Non-pigmented ciliary epithelial cell (primary cell): ENCODE data around the gene THOP1.

Experiments
- DNase-seq: peaks from one replicate; pipeline ENCODE4 v3.0.0-alpha.2; 2010; ENCODE audit warnings: low read depth

The THOP1 gene

DNA sequence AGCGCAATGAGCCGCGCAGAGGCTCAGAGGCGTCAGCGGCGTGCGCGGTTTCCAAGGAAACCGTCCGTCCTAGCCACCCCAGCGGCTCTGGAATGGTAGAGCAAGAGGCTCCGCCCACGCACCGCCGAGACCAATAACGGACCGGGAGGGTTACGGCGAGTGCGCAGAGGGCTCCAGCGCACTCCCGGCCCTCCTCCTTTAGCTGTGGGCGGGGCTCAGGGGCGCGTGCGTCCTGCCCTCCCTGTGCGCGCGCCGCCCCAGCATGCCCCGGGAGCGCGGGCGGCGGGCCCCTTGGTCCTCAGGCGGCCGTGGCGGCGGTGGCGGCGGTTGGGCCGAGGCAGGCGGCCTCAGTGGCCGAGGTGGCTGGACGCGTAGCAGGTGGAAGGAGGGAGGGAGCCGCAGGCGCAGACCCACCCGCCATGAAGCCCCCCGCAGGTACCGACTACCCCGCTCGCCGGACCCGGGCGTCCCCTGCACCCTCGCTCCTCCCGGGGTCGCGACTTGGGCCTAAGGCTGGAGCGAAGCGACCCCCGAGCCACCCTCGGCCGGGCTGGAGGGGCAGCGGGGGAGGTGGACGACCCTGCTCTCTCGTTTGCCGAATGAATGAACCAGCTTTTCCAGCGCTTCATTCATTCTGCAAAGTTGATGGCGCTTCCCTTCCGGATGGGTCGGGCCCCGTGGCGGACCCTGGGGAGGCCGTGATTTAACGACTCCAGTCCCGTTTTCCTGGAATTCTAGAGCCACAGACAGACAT is at the start of gene THOP1:
Gene THOP1, plus strand, starts transcription at position 260 of the 754 bp plus-strand sequence. Its CDS starts 160 bp downstream, at position 420.
- DNase-seq = peak; percentile 91

DNA sequence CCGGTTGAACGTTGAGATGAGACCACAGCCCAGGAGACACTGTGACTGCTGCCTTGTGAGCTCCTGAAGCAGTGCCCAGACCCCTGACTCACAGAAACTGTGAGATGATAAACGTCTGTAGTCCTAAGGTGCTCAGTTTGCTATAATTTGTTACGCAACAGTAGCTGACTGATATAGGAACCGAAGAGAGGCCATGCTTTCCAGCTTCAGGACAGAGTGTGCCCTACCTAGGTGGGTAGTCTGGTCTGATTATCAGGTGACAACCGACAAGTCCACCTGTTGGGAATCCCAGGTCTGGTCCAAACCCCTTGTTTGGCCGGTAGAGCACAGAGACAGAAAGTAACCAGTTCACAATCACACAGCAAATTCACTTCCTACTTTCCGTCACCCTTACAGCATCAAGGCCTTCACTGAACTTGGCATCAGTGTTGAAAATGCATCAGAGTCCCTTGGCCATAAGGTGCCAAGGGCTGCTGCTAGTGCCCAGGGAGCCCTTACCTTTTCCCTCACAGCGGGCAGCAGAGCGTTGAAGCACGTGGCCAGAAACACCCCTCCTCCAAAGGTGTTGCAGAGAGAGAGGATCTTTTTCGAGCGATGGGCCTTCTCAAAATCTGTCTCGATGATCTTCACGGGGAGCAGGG is 48.6 kb upstream of the THOP1 start:
- no peak for DNase-seq

DNA sequence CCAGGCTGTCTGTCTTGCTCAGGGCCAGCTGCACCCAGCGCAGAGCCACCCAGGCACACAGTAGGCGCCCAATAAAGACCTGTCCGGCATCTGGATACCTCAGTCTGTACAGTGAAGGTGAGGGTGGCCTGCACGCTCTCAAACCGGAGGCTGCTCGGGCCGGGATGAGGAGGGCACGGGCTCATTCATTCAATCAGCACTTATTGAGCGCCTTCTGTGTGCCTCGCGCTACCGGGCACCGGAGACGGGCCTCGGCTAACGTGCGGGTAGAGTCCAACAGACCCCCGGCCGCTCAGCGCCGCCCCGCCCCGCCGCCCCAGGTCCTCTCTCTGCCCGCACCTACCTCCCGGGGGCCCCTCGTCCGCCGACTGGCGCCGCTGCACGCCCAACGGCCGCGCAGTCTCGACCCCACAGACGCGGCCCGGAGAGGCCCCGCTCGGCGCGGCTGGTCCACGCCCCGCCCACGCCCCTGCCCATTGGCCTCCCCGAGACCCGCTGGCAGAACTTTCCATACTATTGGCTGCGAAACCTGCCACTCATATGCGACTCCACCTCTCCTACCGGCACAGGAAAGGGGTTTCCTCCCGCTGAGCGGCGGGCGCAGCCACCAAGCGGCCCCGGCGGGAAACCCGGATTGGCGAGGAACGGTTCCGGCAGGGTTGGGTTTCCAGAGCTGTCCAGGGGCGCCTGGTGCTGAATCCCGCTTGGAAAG is 45.5 kb upstream of the THOP1 start, which contains the start of gene SLC39A3:
Gene SLC39A3, minus strand, starts transcription at position 416 of the 712 bp plus-strand sequence. CDS start 2,760 bp downstream, outside the sequence.
- peak; percentile 89 for DNase-seq

DNA sequence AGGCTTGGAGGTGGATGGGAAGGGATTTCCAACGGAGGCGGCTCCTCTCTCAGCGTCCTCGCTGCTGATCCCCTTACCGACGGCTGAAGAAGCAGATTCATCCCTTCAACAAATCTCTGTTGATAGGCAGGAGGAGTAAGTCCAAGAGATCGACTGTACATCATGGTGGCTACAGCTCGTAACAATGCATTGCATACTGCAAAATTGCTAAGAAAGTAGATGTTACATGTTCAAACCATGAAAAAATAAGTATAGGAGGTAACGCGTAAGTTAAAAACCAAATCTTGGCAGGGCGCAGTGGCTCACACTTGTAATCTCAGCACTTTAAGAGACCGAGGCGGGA is 45.0 kb upstream of the THOP1 start:
- DNase-seq = no peak

DNA sequence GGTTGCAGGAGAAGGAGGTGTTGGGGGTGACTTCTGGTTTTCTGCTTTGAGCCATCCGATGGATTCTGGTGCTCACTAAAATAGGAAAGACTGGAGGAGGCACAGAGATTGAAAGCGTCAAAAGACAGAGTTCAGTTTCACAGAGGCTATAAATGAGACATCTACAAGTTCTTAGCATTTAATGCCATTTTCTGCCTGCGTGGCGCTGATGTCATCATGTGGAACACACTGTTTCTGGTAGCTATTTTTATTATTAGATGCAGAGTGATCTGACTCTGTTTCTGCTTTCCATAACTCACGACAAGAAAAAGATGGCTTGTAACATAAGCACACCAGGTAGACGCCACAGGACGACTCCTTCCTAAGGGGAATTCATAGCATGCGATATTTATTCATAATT is 42.2 kb upstream of the THOP1 start:
- DNase-seq = no peak

DNA sequence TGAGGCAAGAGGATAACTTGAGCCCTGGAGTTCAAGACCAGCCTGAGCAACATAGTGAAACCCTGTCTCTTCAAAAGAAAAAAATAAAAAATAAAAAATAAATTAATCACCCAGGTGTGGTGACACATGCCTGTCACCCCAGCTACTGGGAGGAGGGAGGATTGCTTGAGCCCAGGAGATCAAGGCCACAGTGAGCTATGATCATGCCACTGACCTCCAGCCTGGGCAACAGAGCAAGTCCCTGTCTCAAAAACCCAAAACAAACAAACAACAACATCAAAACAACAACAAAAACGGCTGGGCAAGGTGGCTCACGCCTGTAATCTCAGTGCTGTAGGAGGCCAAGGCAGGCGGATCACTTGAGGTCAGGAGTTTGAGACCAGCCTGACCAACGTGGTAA is 41.2 kb upstream of the THOP1 start:
- no peak for DNase-seq

DNA sequence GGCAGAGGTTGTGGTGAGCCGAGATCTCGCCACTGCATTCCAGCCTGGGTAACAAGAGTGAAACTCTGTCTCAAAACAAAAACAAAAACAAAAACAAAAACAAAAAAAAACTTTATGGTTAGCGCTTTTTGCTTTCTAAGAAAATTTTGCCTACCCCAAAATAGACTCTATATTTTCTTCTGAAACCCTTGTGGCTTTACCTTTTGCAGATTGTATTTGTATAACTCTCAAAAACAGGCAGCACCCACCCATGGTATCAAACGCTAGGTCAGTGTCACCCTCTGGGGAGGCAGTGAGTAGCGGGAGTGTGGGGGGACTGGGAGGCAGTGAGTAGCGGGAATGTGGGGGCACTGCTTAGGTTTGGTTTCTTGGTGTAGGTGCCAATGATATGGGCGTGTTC is 38.0 kb upstream of the THOP1 start:
- DNase-seq = no peak

DNA sequence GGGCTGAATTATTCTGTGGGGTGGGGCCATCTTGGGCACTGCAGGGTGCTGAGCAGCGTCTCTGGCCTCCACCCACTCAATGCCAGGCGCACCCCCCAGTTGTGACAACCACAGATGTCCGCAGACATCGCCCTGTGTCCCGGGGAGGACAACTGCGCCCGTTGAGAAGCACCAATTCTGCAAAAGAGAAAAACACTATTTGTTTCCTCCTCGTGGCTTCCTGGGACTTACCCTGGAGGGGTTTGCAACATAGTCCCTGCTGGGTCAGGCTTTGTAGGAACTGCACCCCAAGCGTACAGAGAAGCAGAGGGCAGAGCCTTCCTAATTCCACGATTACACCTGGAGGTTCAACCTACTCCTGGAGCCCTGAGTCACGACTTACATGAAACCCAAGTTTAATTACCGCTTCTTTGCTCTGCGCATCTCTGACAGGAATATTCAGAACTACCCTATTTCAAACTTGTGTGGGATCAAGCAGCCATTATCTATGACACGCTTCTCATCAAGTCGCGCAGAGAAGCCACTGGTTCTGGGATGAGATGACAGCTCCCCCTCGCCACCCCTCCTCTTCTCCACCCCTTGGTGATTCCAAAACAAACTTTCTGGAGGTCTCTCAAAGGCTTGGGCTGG is 34.4 kb upstream of the THOP1 start:
- no peak for DNase-seq

DNA sequence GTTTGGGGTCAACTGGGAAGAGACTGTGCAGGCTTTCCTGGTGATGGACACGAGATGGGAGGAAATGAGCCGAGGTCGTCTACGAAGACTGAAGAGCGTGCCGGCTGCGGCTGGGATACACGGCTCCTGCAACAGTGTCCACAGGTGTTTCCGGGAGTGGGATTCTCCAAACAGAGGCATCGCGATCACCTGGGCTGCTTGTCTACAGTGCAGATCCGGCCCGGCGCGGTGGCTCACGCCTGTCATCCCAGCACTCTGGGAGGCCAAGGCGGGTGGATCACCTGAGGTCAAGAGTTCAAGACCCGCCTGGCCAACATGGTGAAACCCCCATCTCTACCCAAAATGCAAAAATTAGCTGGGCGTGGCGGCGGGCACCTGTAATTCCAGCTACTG is 33.9 kb upstream of the THOP1 start:
- no peak for DNase-seq

DNA sequence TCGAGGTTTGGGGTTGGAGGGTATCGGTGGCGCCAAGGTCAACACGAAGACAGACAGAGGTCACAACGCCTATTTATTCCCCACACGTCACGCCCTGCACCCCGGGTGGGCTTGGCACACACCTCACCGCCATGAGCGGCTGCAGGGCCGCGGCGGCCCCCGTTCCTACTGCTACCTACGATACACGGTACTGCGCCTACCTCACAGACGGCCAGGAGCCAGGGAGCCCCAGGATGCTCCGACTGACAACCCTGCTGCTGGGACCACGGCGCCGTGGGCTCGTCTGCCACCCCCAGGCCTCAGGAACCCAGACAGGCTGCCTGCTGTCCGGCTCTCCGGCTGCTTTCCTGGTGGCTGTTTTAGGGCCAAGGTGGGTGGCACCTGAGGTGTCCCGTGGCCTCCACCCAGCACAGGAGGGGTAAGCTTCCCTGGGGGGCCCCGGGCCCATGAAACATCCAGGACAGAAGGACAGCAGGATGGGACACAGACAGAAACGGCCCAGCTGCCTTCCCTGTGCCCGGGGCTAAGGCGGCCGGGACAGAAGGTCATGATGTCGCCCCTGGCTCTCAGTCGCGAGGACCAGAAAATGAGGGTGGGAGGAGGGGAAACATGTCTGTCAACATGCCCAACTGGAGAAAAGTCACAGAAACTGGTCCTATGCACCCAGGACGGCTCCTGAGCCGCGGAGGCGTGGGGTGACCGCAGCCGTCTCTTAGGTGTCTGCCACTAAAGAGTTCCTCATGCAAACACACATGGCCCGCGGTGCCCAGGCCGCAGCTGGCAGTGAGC is 30.4 kb upstream of the THOP1 start:
- no peak for DNase-seq

DNA sequence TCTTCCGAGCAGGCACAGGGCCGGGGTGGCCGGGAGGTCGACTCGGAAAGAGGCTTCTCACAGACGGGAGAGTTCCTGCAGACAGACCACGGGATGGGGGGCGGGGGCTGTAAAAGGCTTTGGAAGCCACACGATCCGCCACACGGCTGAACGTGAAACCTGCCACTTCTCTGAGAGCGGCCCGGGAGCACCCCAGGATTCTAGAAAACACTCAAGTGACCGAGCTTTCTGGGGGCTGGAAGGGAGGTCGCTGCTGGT is 29.9 kb upstream of the THOP1 start:
- DNase-seq = no peak

DNA sequence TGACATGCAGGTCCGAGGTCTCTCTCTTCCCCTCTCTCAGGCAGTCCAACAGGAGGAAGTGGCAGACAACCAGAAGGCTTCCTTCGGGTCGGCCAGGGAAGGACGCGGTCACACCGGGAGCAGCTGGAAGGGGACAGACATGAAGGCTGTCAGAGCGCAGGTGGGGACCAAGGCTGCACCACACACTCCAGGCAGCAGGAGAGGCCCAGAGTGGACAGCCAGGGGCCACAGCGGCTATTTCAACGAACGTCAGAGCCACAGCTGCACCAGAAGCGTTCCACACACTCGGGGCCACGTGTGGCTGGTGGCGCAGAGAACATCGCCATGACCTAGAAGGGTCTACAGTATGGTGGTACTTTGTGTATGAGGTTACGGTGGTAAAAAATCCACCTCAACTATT is 29.5 kb upstream of the THOP1 start:
- DNase-seq = no peak

DNA sequence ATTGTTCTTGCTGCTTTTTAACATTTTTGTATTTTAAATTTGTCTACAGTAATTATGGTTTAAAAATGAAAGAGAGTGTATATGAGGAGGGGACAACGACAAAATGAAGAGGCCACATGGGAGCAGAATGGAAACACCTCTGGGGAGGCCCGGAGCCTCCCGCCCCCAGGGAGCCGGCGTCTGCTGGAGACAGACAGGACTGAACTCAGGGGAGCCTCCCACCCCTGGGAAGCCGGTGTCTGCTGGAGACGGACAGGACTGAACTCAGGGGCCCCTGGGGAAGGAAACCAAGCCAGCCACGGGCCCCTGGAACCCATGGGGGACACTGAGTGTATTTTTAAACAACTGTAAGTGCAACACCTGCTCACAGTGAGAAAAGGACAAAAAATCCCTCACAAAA is 28.8 kb upstream of the THOP1 start:
- no peak for DNase-seq

DNA sequence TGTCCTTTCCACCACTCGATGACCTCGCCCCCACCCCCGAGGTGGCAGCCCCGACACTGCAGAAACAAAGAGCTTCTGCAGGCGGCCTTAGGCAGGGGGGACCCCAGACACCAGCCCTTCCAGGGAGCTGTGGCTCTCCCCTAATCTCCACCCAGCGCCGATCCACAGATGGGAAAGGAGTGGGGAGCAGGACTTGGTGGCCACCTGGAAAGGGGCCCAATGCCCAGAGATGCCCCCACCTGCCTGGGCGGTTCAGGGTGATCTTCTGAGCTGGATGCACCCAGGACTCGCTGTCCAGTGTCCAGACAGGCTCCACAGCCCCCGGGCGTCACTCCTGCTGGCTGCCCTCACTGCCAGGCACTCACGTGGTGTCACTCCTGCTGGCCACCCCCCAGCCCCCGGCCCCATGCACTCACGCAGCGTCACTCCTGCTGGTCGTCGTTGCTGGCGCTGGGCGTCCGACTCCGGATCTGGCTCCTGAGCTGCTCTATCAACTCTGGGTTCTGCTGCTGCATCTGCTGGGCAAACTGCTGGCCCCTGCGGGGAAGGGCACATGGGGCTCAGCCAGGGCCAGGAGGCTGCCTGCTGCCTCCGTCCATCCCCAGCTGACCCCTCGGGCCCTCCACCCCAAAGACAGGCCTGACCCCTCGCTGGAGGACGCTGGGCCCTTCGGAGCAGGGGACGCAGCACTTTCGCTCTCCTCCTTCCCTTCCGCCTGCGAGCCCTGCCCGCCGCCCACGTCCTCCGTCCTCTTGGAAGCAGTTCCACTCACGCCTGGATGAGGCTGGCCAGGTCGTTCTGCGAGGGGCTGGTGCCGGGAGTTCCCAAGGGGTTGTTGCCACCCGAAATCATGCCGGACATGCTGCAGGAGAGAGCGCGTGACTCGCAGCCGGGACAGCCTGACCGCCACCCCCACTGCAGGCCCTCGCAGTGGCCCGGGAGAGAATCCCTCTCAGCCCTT is 28.1 kb upstream of the THOP1 start:
- DNase-seq = no peak

DNA sequence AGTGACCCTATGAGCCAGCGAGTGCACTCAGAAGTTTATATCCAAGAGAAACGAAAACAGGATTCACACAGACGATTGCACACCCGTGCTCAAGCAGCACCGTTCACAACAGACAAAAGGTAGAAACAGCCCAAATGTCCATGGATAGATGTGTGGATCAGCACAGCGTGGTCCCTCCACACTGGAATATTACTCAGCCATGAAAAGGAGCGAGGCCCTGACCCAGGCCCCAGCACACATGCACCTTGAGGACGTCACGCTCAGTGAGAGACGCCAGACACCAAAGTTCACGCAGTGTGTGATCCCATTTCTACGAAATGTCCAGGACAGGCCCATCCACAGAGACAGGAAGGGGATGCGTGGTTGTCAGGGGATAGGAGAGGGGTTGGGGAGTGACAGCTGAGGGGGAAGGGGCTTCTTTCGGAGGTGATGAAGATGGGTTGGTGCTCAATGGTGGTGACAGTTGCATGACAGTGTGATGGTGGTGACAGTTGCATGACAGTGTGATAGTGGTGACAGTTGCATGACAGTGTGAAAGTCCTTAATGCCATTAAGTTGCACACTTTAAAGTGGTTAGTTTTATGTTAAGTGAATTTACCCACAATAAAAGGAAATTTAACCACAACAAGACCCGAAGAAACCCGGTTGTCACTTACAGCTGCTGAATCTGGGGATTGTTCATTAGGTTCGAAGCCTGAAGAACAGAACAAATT is 26.5 kb upstream of the THOP1 start:
- DNase-seq = no peak

DNA sequence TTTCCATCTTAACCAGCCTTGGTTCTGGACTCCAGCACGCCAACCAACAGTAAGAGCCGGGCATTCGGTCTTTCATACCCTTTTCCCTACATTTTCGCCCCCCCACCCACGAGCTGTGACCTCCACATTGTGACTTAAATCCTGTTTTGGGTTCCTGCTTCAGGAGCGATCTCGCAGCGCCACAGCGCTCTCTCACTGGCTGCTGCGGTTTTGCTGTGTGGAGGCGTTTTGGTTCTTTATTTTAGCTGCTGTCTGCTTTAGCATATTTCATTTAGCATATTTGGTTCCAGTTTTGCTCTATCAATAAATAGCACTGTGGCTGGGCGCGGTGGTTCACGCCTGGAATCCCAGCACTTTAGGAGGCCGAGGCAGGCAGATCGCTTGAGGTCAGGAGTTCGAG is 25.9 kb upstream of the THOP1 start:
- no peak for DNase-seq

DNA sequence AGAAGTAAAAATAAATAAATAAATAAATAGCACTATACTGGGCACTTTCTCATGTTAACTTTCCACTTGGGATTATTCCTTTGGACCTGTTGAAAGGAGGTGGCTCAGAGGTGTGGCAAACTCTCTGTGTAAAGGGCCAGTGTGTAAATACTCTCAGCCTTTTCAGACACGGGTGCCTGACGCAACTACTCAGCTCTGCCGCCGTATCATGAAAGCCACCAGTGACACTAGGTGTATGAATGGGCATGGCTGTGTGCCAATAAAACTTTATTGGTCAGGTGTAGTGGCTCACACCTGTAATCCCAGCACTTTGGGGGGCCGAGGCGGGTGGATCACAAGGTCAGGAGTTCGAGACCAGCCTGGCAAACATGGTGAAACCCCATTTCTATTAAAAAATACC is 25.3 kb upstream of the THOP1 start:
- DNase-seq = no peak

DNA sequence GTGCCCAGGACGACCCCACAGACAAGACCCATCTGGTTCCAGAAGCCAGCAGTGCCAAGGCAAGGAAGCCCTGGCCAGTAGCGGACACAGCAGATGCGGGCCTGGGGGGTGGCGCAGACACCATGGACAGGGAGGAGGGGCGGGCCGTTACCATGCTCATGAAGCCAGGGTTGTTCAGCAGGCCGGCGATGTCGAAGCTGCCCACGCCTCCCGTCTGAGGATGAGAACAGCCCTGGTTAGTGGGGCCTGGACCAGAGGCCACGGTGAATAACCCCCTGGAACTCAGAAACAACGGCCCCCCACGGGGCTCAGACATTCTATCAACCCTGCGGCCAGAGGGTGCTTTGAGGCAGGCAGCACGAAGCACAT is 24.0 kb upstream of the THOP1 start:
- DNase-seq = no peak

DNA sequence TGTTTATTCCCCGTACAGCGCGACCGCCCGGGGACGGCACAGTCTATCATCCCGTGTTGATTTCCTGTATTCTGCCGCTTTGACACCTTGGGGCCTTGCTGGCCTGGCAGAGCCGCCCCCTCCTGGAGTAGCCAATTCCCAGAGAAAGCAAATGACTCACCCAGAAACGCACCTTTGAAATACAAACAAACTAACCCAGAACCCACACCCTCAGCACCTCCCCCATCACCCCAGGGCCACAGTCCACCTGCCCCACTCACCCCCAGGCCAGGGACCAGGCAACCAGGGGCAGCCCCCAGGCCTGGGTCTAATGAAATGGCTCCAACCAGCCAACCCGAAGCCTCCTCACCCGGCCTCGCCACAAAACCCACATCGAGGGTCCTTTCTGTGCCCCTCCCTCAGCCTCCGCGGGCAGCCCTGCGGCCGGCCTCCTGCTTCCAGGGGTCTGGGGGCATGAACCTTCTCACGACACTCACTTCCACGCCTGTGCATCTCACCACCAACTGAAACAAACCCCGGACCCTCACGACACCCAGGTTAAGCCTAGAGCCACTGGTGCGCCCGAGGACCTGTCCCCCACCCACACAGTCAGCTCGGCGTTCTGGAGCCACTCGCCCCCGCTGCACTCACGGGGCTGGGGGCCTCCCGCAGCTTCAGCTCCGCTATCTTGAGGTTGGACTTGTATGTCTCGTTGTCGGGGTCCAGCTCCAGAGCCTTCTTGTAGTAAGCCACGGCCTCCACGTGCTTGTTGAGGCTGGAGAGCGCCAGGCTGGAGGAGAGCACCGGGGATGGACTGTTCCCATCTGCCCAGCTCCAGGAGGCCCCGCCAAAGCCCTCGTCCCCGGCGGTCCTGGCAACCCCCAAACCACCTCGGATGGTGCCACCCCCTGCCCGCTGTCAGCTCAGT is 23.2 kb upstream of the THOP1 start:
- no peak for DNase-seq
